ENCODE measurements around the gene COG3. TPM values are rescaled to one million over a fixed set of nuclear protein-coding genes. Genes with fewer than 3 reads are reported as not detected.

COG3 gene
- total and polyA plus RNA-seq, 10 of the 15 experiments (the other 5 are each of a cell fraction or from before 2014, with no cell fraction given), result 6.1 to 35.1 (median 22.6) TPM

- Histone ChIP-seq H3K27me3 (replicated peaks in 1 of 2; ENCODE audit: control insufficient read depth in 2 of 2, insufficient read depth in 2 of 2, low read length in 1 of 2) (no peaks in the 10 kb centered on the region), H3K4me1 (ENCODE audit: control insufficient read depth, insufficient read depth, low read length) (peaks cover 16% of the 10 kb centered on the region), H3K36me3 (ENCODE audit: control insufficient read depth in 2 of 2, insufficient read depth in 2 of 2, low read length in 1 of 2) (no peaks in the 10 kb centered on the region), H3K4me3 (no peak overlapping the region; the same call in 1 of the 2 replicates), H4K20me1 (ENCODE audit: control insufficient read depth, insufficient read depth) (no peaks in the 10 kb centered on the region), H3K9ac (ENCODE audit: control insufficient read depth, insufficient read depth, low read length) (no peak overlapping the region), H3K9me3 (replicated peaks; ENCODE audit: control insufficient read depth, insufficient read depth, low read length) (no peaks in the 10 kb centered on the region), H2AFZ (ENCODE audit: control insufficient read depth, low read depth, low read length) (peak overlapping the region; percentile 61), H3K27ac (ENCODE audit: control insufficient read depth, insufficient read depth) (no peak overlapping the region), H3K4me2 (ENCODE audit: control insufficient read depth, insufficient read depth) (peak overlapping the region; percentile 57), H3K79me2 (ENCODE audit: control insufficient read depth, insufficient read depth, low read length) (no peaks in the 10 kb centered on the region)
- intact Hi-C loops (cut with micrococcal nuclease; ENCODE audit: unreplicated experiment), result no loop called here
- ChIA-PET RAD21 (ENCODE audit: unreplicated experiment) (no interaction called here), CTCF (interaction anchor here (0.7 kb wide), 1 partner anchor 44 kb away, joined by 3 read pairs; no protein-coding TSS in a partner anchor), SMC1A (ENCODE audit: uncharacterized antibody, unreplicated experiment) (interaction anchor here (1.2 to 1.3 kb wide), 2 partner anchors 9 to 24 kb away, joined by 4 read pairs; no protein-coding TSS in a partner anchor), POLR2A (no interaction called here)
- WGBS (ENCODE audit: insufficient coverage, insufficient replicate concordance, low lambda C conversion rate, missing lambda C conversion rate), result 19% methylated on average over 4 of the region's 4 CpGs
- BruUV-seq (replicated peaks), result no TSS peak
- TF ChIP-seq NFIC (IDR thresholded peaks at IDR 0.05; ENCODE audit: low read depth, low read length) (peak; percentile 54; the same call in 1 of the 2 replicates), MTA3 (IDR thresholded peaks at IDR 0.05; ENCODE audit: borderline replicate concordance, low read length) (0 out of 2 replicates have a peak, but pooled peaks have one; percentile 63), JUNB (IDR thresholded peaks at IDR 0.05) (peak; percentile 47), E4F1 (IDR thresholded peaks at IDR 0.05; ENCODE audit: borderline replicate concordance, partially characterized antibody) (no peak), NR2C1 (IDR thresholded peaks at IDR 0.05) (no peak), RUNX3 (IDR thresholded peaks at IDR 0.05; ENCODE audit: low read length) (peak; percentile 58)
- TF ChIP-seq, protein P1, sequence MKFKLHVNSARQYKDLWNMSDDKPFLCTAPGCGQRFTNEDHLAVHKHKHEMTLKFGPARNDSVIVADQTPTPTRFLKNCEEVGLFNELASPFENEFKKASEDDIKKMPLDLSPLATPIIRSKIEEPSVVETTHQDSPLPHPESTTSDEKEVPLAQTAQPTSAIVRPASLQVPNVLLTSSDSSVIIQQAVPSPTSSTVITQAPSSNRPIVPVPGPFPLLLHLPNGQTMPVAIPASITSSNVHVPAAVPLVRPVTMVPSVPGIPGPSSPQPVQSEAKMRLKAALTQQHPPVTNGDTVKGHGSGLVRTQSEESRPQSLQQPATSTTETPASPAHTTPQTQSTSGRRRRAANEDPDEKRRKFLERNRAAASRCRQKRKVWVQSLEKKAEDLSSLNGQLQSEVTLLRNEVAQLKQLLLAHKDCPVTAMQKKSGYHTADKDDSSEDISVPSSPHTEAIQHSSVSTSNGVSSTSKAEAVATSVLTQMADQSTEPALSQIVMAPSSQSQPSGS (IDR thresholded peaks at IDR 0.05; ENCODE audit: low read length), result no peak
- TF ChIP-seq, protein P2, sequence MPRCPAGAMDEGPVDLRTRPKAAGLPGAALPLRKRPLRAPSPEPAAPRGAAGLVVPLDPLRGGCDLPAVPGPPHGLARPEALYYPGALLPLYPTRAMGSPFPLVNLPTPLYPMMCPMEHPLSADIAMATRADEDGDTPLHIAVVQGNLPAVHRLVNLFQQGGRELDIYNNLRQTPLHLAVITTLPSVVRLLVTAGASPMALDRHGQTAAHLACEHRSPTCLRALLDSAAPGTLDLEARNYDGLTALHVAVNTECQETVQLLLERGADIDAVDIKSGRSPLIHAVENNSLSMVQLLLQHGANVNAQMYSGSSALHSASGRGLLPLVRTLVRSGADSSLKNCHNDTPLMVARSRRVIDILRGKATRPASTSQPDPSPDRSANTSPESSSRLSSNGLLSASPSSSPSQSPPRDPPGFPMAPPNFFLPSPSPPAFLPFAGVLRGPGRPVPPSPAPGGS (IDR thresholded peaks at IDR 0.05; ENCODE audit: borderline replicate concordance, insufficient read depth, low read depth, low read length, poor library complexity, severe bottlenecking), result no peak
- in situ Hi-C loops (cut with MboI), result no loop called here
- peak; percentile 28 for DNase-seq (ENCODE audit: low read depth, low spot score)
- peak; percentile 68 for ATAC-seq
- peak; percentile 91 for FAIRE-seq
These were observed 25.7 kb upstream of the COG3 start for GRCh38 chr13:45439008-45439407.
